CD14-positive monocyte (primary cell): ENCODE measurements around the gene CD247. TPM values are rescaled to one million over a fixed set of nuclear protein-coding genes. Genes with fewer than 3 reads are reported as not detected.

Source experiments
- DNase-seq, 3 donors: peaks; one replicate each; pipeline ENCODE4 v3.0.0-alpha.2; 2011 to 2022
- H2AFZ ChIP-seq: 2 replicates; pipeline ENCODE4 v1.6.0; 2012; ENCODE audit warnings: mild to moderate bottlenecking, low read depth, low read length, inconsistent platforms; ENCODE audit not compliant: insufficient read depth, poor library complexity, severe bottlenecking
- H3K27ac ChIP-seq, 2 donors: 1 replicate in 1 of 2; 2 replicates in 1 of 2; pipeline ENCODE4 v1.5.1; 2012 to 2013; ENCODE audit warnings: low read length in 2 of 2, control low read depth in 1 of 2, inconsistent platforms in 1 of 2, low read depth in 1 of 2, mild to moderate bottlenecking in 1 of 2
- H3K27me3 ChIP-seq, 2 donors: one replicate each; pipeline versions ENCODE4 v1.6.0 to v1.6.1; 2011 to 2013; ENCODE audit warnings: low read length in 2 of 2; ENCODE audit not compliant: control insufficient read depth in 2 of 2, insufficient read depth in 2 of 2
- H3K36me3 ChIP-seq, 2 donors: replicated peaks in 1 of 2; 1 replicate in 1 of 2; 2 replicates in 1 of 2; pipeline versions ENCODE4 v1.5.1 to v1.6.1; 2012 to 2013; ENCODE audit warnings: low read length in 2 of 2, control low read depth in 1 of 2, inconsistent platforms in 1 of 2, mild to moderate bottlenecking in 1 of 2; ENCODE audit not compliant: insufficient read depth in 2 of 2, control insufficient read depth in 1 of 2
- H3K4me1 ChIP-seq, 2 donors: 1 replicate in 1 of 2; 2 replicates in 1 of 2; pipeline versions ENCODE4 v1.5.1 to v1.6.1; 2012 to 2013; ENCODE audit warnings: low read length in 2 of 2, control low read depth in 1 of 2, inconsistent platforms in 1 of 2, mild to moderate bottlenecking in 1 of 2, moderate library complexity in 1 of 2; ENCODE audit not compliant: insufficient read depth in 2 of 2, control insufficient read depth in 1 of 2
- H3K4me2 ChIP-seq: replicated peaks from 2 replicates; pipeline ENCODE3; 2012; ENCODE audit warnings: low read length, moderate library complexity, mild to moderate bottlenecking; ENCODE audit not compliant: poor library complexity, severe bottlenecking; ENCODE audit errors: extremely low read depth
- H3K4me3 ChIP-seq, 3 experiments: fragments of 200-600 bp in 1 of 3; sonication (generic) in 1 of 3; replicated peaks in 1 of 3; 1 replicate in 2 of 3; 2 replicates in 1 of 3; pipeline ENCODE4 v1.5.1; 2011 to 2013; ENCODE audit warnings: low read length in 3 of 3, mild to moderate bottlenecking in 3 of 3, control low read depth in 2 of 3, low read depth in 2 of 3, inconsistent platforms in 1 of 3, moderate library complexity in 1 of 3
- H3K79me2 ChIP-seq: 2 replicates; pipeline ENCODE4 v1.6.0; 2012; ENCODE audit warnings: mild to moderate bottlenecking, control low read depth, inconsistent platforms, low read length, moderate library complexity; ENCODE audit not compliant: insufficient read depth
- H3K9ac ChIP-seq: 2 replicates; pipeline ENCODE4 v1.6.0; 2017; ENCODE audit warnings: low read length, mild to moderate bottlenecking; ENCODE audit not compliant: insufficient read depth, poor library complexity, severe bottlenecking
- H3K9me3 ChIP-seq, 2 donors: replicated peaks in 1 of 2; 1 replicate in 1 of 2; 2 replicates in 1 of 2; pipeline versions ENCODE4 v1.5.1 to v1.6.1; 2012 to 2013; ENCODE audit warnings: low read length in 2 of 2, control low read depth in 1 of 2; ENCODE audit not compliant: control insufficient read depth in 1 of 2, insufficient read depth in 1 of 2
- H4K20me1 ChIP-seq: 2 replicates; pipeline ENCODE4 v1.6.0; 2012; ENCODE audit warnings: mild to moderate bottlenecking, low read length, control low read depth, moderate library complexity; ENCODE audit not compliant: insufficient read depth
- H3K27ac Mint-ChIP-seq, 7 donors: one replicate each; pipeline ENCODE4 v1.8.0; 2020; ENCODE audit warnings: mild to moderate bottlenecking in 7 of 7, mixed read lengths in 7 of 7, moderate library complexity in 6 of 7, inconsistent platforms in 2 of 7
- H3K27me3 Mint-ChIP-seq, 3 donors: one replicate each; pipeline ENCODE4 v1.8.0; 2021 to 2022; ENCODE audit warnings: low read depth in 3 of 3, mild to moderate bottlenecking in 3 of 3, mixed read lengths in 3 of 3, moderate library complexity in 3 of 3, inconsistent platforms in 1 of 3
- H3K36me3 Mint-ChIP-seq, 2 donors: one replicate each; pipeline ENCODE4 v1.8.0; 2020; ENCODE audit warnings: mixed read lengths in 2 of 2, inconsistent platforms in 1 of 2, mild to moderate bottlenecking in 1 of 2
- H3K4me1 Mint-ChIP-seq: one replicate; pipeline ENCODE4 v1.8.0; 2020; ENCODE audit warnings: mild to moderate bottlenecking, mixed read lengths
- H3K4me3 Mint-ChIP-seq, 2 donors: one replicate each; pipeline ENCODE4 v1.8.0; 2020; ENCODE audit warnings: mild to moderate bottlenecking in 2 of 2, mixed read lengths in 2 of 2, moderate library complexity in 1 of 2
- H3K9me3 Mint-ChIP-seq, 7 donors: one replicate each; pipeline ENCODE4 v1.8.0; 2020 to 2022; ENCODE audit warnings: mixed read lengths in 7 of 7, mild to moderate bottlenecking in 6 of 7, moderate library complexity in 6 of 7, inconsistent platforms in 2 of 7
- CTCF ChIP-seq: fragments of 200-600 bp; IDR thresholded peaks from one replicate; pipeline ENCODE4 v1.8.0; 2022; ENCODE audit warnings: antibody characterized with exemption, mild to moderate bottlenecking
- WGBS: methylation state at CpG from one replicate; pipeline ENCODE4 v1.1.5; 2013; ENCODE audit warnings: missing lambda C conversion rate; ENCODE audit not compliant: insufficient coverage; 5-methylcytosine and 5-hydroxymethylcytosine counted together
- intact Hi-C, 2 donors: fragments of 100-400 bp; cut with micrococcal nuclease; formaldehyde crosslinking; loops; one replicate each; pipeline versions ENCODE4 v1.15.0 to v1.15.1; 2023
- polyA plus RNA-seq, 3 donors: library from polyadenylated mRNA; depleted of rRNA in 1 of 3; unstranded in 2 of 3; stranded (reverse) in 1 of 3; fragments of 300-500 nt in 2 of 3; fragments of >200 nt in 1 of 3; fragmentation: Illumina TruSeq in 2 of 3; gene quantifications; 1 replicate in 2 of 3; 2 replicates in 1 of 3; pipeline ENCODE4 v1.2.3, GENCODE V29; 2012 to 2021

Gene CD247
- polyA plus RNA-seq, 3 donors, result 0.29 to 1.8 (median 1.6) TPM

GRCh38 chr1:167479331-167479979 lies 38.9 kb downstream of the CD247 start:
- no peaks in the 10 kb centered on the region for H3K9me3 ChIP-seq
- H3K9me3 Mint-ChIP-seq, result no peaks in the 10 kb centered on the region
- no peaks in the 10 kb centered on the region for H3K36me3 Mint-ChIP-seq
- no peak overlapping the region for H3K4me3 ChIP-seq
- WGBS, result 100% methylated on average over 8 of the region's 10 CpGs
- H3K4me1 ChIP-seq, result no peaks in the 10 kb centered on the region
- H3K79me2 ChIP-seq, result no peaks in the 10 kb centered on the region
- H3K9ac ChIP-seq, result no peak overlapping the region
- H3K4me2 ChIP-seq, result no peak overlapping the region
- intact Hi-C loops, result no loop called here
- peaks cover 2% of the 10 kb centered on the region for H3K4me1 Mint-ChIP-seq
- H3K4me3 Mint-ChIP-seq, result no peak overlapping the region
- no peak overlapping the region for H3K27ac ChIP-seq
- no peak for DNase-seq
- H3K27me3 Mint-ChIP-seq, result peaks cover 0 to 4% (median 0%) of the 10 kb centered on the region in 3 donors
- H3K27ac Mint-ChIP-seq, result no peak overlapping the region
- H4K20me1 ChIP-seq, result no peaks in the 10 kb centered on the region
- no peaks in the 10 kb centered on the region for H3K27me3 ChIP-seq
- no peaks in the 10 kb centered on the region for H3K36me3 ChIP-seq
- no peak for TF ChIP-seq CTCF
- H2AFZ ChIP-seq, result no peak overlapping the region

DNA sequence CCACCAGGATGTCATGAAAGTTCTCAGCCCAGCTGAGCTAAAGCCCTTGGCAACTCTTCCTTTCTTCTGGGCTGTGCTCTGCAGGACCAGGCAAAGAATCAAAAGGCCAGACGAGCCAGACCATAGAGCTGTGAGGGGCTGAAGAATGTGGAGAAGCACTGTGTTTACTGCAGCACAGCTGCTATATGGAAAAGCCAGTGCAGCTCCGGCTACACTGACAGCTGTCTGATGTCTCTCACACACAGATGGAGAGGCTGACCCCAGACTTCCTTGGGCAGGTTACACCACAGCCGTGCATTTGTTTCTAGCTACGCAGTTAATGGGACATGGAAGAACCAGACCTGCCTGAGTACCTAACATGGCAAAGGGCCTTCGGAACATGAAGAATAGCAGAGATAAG lies 40.3 kb downstream of the CD247 start:
- H3K4me1 Mint-ChIP-seq, result no peaks in the 10 kb centered on the region
- H3K27me3 Mint-ChIP-seq, result peaks cover 0 to 4% (median 1%) of the 10 kb centered on the region in 3 donors
- TF ChIP-seq CTCF, result no peak
- 98% methylated on average over 5 of the region's 5 CpGs for WGBS
- no peak overlapping the region for H3K27ac Mint-ChIP-seq
- H2AFZ ChIP-seq, result no peak overlapping the region
- no peak overlapping the region for H3K4me3 Mint-ChIP-seq
- H3K27me3 ChIP-seq, result no peaks in the 10 kb centered on the region
- no peak overlapping the region for H3K4me2 ChIP-seq
- no peaks in the 10 kb centered on the region for H3K36me3 Mint-ChIP-seq
- no peaks in the 10 kb centered on the region for H3K36me3 ChIP-seq
- intact Hi-C loops, result no loop called here
- H3K79me2 ChIP-seq, result no peaks in the 10 kb centered on the region
- H3K27ac ChIP-seq, result no peak overlapping the region
- no peaks in the 10 kb centered on the region for H4K20me1 ChIP-seq
- H3K9me3 ChIP-seq, result no peaks in the 10 kb centered on the region
- no peaks in the 10 kb centered on the region for H3K4me1 ChIP-seq
- no peak overlapping the region for H3K9ac ChIP-seq
- no peaks in the 10 kb centered on the region for H3K9me3 Mint-ChIP-seq
- DNase-seq, result no peak
- H3K4me3 ChIP-seq, result no peak overlapping the region
